Loucy (cell line): Measurements from ENCODE around the gene HENMT1.

Source experiments
- CTCF ChIP-seq: fragments of 200-600 bp; sonication (generic); conservative IDR thresholded peaks from 2 replicates; pipeline ENCODE4 v1.5.1; 2014; ENCODE audit warnings: mild to moderate bottlenecking, antibody characterized with exemption, low read length
- EZH2phosphoT487 ChIP-seq: fragments of 200-600 bp; IDR thresholded peaks from 2 replicates; pipeline ENCODE4 v1.6.1; 2018; ENCODE audit warnings: antibody characterized with exemption, mild to moderate bottlenecking, moderate library complexity, borderline replicate concordance

DNA sequence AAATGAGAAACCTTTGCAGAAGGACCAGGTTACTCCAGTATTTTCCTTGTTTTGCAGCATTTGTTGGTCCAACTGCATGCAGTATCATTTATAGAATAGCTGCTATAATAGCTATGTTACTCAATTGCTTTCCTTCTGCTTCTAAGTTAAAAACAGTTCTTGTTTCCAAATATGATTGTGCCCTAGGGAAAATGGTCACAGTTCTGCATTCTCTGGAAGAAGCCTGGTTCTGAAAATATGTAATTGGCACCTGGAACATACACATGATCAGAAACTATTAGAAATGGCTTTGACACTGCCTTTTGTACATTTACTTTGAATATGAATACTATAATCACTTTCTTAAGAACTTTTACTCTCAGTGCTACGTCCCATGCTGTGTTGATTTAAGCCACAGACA, 33.6 kb downstream of the HENMT1 start:
- TF ChIP-seq CTCF (no peak), EZH2phosphoT487 (no peak)
